ENCODE data around the gene PHYHD1. TPM values are rescaled to one million over a fixed set of nuclear protein-coding genes. Genes with fewer than 3 reads are reported as not detected.

PHYHD1 gene
- polyA plus RNA-seq, 6 donors from 2014 or later: 0.34 to 0.39 TPM; not detected in 4

GRCh38 chr9:128905964-128906363 lies 14.8 kb upstream of the PHYHD1 start:
- DNase-seq: no peak
- Mint-ChIP-seq H3K9me3 (no peaks in the 10 kb centered on the region), H3K4me3 (no peak overlapping the region), H3K27me3 (no peaks in the 10 kb centered on the region), H3K27ac (peak overlapping the region in 3 of 6 donors; percentile 57 to 85 (median 65)), H3K36me3 (peaks cover 14 to 21% of the 10 kb centered on the region in 2 donors), H3K4me1 (peaks cover 15 to 22% (median 15%) of the 10 kb centered on the region in 3 donors)
- ATAC-seq (ENCODE audit: low read depth in 2 of 2): no peak

- Mint-ChIP-seq H3K4me1 (peaks cover 11 to 20% (median 14%) of the 10 kb centered on the region in 3 donors), H3K4me3 (peak overlapping the region in 1 of 8 donors; percentile 54), H3K9me3 (no peaks in the 10 kb centered on the region), H3K36me3 (peaks cover 14 to 21% of the 10 kb centered on the region in 2 donors), H3K27ac (peak overlapping the region in 1 of 6 donors; percentile 66), H3K27me3 (no peaks in the 10 kb centered on the region)
- ATAC-seq (ENCODE audit: low read depth in 2 of 2): no peak
- no peak for DNase-seq
These were observed 14.0 kb upstream of the PHYHD1 start for GRCh38 chr9:128906741-128907140.

GRCh38 chr9:128908372-128908771 lies 12.4 kb upstream of the PHYHD1 start:
- Mint-ChIP-seq H3K27ac (peak overlapping the region in 3 of 6 donors; percentile 38 to 85 (median 78)), H3K36me3 (peaks cover 14 to 21% of the 10 kb centered on the region in 2 donors), H3K27me3 (no peaks in the 10 kb centered on the region), H3K4me1 (peaks cover 14 to 17% (median 16%) of the 10 kb centered on the region in 3 donors), H3K4me3 (no peak overlapping the region), H3K9me3 (no peaks in the 10 kb centered on the region)
- no peak for ATAC-seq (ENCODE audit: low read depth in 2 of 2)
- DNase-seq: no peak

GRCh38 chr9:128909859-128910258 lies 10.9 kb upstream of the PHYHD1 start:
- Mint-ChIP-seq H3K27me3 (no peaks in the 10 kb centered on the region), H3K36me3 (peaks cover 14 to 21% of the 10 kb centered on the region in 2 donors), H3K27ac (peak overlapping the region in 1 of 6 donors; percentile 69), H3K4me3 (no peak overlapping the region), H3K9me3 (no peaks in the 10 kb centered on the region), H3K4me1 (peaks cover 14 to 17% (median 17%) of the 10 kb centered on the region in 3 donors)
- ATAC-seq (ENCODE audit: low read depth in 2 of 2): no peak
- no peak for DNase-seq

GRCh38 chr9:128910906-128911305 lies 9.9 kb upstream of the PHYHD1 start:
- ATAC-seq (ENCODE audit: low read depth in 2 of 2) (no peak), DNase-seq (no peak)
- Mint-ChIP-seq H3K27me3 (no peaks in the 10 kb centered on the region), H3K27ac (no peak overlapping the region), H3K4me3 (no peak overlapping the region), H3K4me1 (peaks cover 12 to 17% (median 17%) of the 10 kb centered on the region in 3 donors), H3K9me3 (no peaks in the 10 kb centered on the region), H3K36me3 (peaks cover 14 to 21% of the 10 kb centered on the region in 2 donors)

GRCh38 chr9:128911529-128912035 lies 9.2 kb upstream of the PHYHD1 start:
- Mint-ChIP-seq H3K4me3 (no peak overlapping the region), H3K36me3 (peaks cover 14 to 21% of the 10 kb centered on the region in 2 donors), H3K9me3 (no peaks in the 10 kb centered on the region), H3K27ac (no peak overlapping the region), H3K4me1 (peaks cover 8 to 17% (median 14%) of the 10 kb centered on the region in 3 donors), H3K27me3 (no peaks in the 10 kb centered on the region)
- ATAC-seq (ENCODE audit: low read depth in 2 of 2): no peak
- DNase-seq: no peak

- no peak for ATAC-seq (ENCODE audit: low read depth in 2 of 2)
- Mint-ChIP-seq H3K36me3 (peaks cover 14 to 19% of the 10 kb centered on the region in 2 donors), H3K4me1 (peaks cover 8 to 17% (median 13%) of the 10 kb centered on the region in 3 donors), H3K9me3 (no peaks in the 10 kb centered on the region), H3K27me3 (no peaks in the 10 kb centered on the region), H3K4me3 (no peak overlapping the region), H3K27ac (peak overlapping the region in 4 of 6 donors; percentile 5 to 69 (median 26))
- DNase-seq: no peak
These were observed 8.4 kb upstream of the PHYHD1 start for GRCh38 chr9:128912270-128912853.

GRCh38 chr9:128913048-128913900 lies 7.5 kb upstream of the PHYHD1 start:
- no peak for DNase-seq
- Mint-ChIP-seq H3K36me3 (peaks cover 13 to 15% of the 10 kb centered on the region in 2 donors), H3K4me1 (peaks cover 8 to 17% (median 13%) of the 10 kb centered on the region in 3 donors), H3K27ac (peak overlapping the region in 4 of 6 donors; percentile 5 to 71 (median 36)), H3K4me3 (no peak overlapping the region), H3K27me3 (no peaks in the 10 kb centered on the region), H3K9me3 (no peaks in the 10 kb centered on the region)
- ATAC-seq (ENCODE audit: low read depth in 2 of 2): no peak

GRCh38 chr9:128913995-128914772 lies 6.6 kb upstream of the PHYHD1 start:
- Mint-ChIP-seq H3K27me3 (no peaks in the 10 kb centered on the region), H3K27ac (no peak overlapping the region), H3K4me3 (no peak overlapping the region), H3K4me1 (peaks cover 8 to 17% (median 13%) of the 10 kb centered on the region in 3 donors), H3K36me3 (peaks cover 5 to 8% of the 10 kb centered on the region in 2 donors), H3K9me3 (no peaks in the 10 kb centered on the region)
- DNase-seq: no peak
- no peak for ATAC-seq (ENCODE audit: low read depth in 2 of 2)

GRCh38 chr9:128916204-128916603 lies 4.6 kb upstream of the PHYHD1 start:
- ATAC-seq (ENCODE audit: low read depth in 2 of 2) (no peak), DNase-seq (no peak)
- Mint-ChIP-seq H3K27me3 (no peaks in the 10 kb centered on the region), H3K27ac (peak overlapping the region in 1 of 6 donors; percentile 34), H3K4me1 (peaks cover 5 to 17% (median 13%) of the 10 kb centered on the region in 3 donors), H3K9me3 (no peaks in the 10 kb centered on the region), H3K4me3 (no peak overlapping the region), H3K36me3 (peaks cover 5% of the 10 kb centered on the region in 2 donors)

- H3K27me3 Mint-ChIP-seq: peaks cover 0 to 5% (median 0%) of the 10 kb centered on the region in 3 donors
- H3K27ac Mint-ChIP-seq: no peak overlapping the region
These were observed 4.0 kb upstream of the PHYHD1 start for GRCh38 chr9:128916745-128917144.

GRCh38 chr9:128917151-128917849 lies 3.5 kb upstream of the PHYHD1 start:
- peaks cover 5 to 12% (median 10%) of the 10 kb centered on the region in 3 donors for H3K4me1 Mint-ChIP-seq
- DNase-seq: no peak
- H3K4me3 Mint-ChIP-seq: no peak overlapping the region
- ATAC-seq (ENCODE audit: low read depth in 2 of 2): no peak
- H3K27ac Mint-ChIP-seq: peak overlapping the region in 1 of 6 donors; percentile 5
- peaks cover 0 to 7% (median 0%) of the 10 kb centered on the region in 3 donors for H3K27me3 Mint-ChIP-seq
- no peaks in the 10 kb centered on the region for H3K9me3 Mint-ChIP-seq
- peaks cover 5% of the 10 kb centered on the region in 2 donors for H3K36me3 Mint-ChIP-seq

More at GRCh38 chr9:128916745-128917144, 4.0 kb upstream of the PHYHD1 start:
- H3K4me1 Mint-ChIP-seq: peaks cover 9 to 17% (median 13%) of the 10 kb centered on the region in 3 donors
- no peaks in the 10 kb centered on the region for H3K9me3 Mint-ChIP-seq
- ATAC-seq (ENCODE audit: low read depth in 2 of 2) (no peak), DNase-seq (no peak)
- peaks cover 5% of the 10 kb centered on the region in 2 donors for H3K36me3 Mint-ChIP-seq
- no peak overlapping the region for H3K4me3 Mint-ChIP-seq
